DND-41 (cell line): Measurements from ENCODE around the gene SMIM23.
A peak's percentile ranks its signal among the peaks of the same experiment; 100 is the strongest.

Source experiments
- ATAC-seq: fragments of 200-7000 bp; cut with Tn5 transposase; 3 replicates; pipeline ENCODE4 v1.9.1; 2021; ENCODE audit warnings: low read depth; ENCODE audit not compliant: insufficient read depth
- DNase-seq: peaks from one replicate; pipeline ENCODE4 v3.0.0-alpha.2; 2020
- H2AFZ ChIP-seq: 2 replicates; pipeline ENCODE4 v1.6.0; 2012; ENCODE audit warnings: low read depth, low read length
- H3K27ac ChIP-seq: 2 replicates; pipeline ENCODE4 v1.5.1; 2012; ENCODE audit warnings: low read length, inconsistent platforms
- H3K27me3 ChIP-seq: fragments of 200-600 bp; sonication (generic); 2 replicates; pipeline ENCODE4 v1.6.0; 2012; ENCODE audit warnings: low read length, mild to moderate bottlenecking, inconsistent platforms; ENCODE audit not compliant: insufficient read depth, poor library complexity
- H3K36me3 ChIP-seq: 2 replicates; pipeline ENCODE4 v1.5.1; 2012; ENCODE audit warnings: low read length, inconsistent platforms; ENCODE audit not compliant: insufficient read depth
- H3K4me1 ChIP-seq: 2 replicates; pipeline ENCODE4 v1.5.1; 2012; ENCODE audit warnings: mild to moderate bottlenecking, low read length; ENCODE audit not compliant: insufficient read depth
- H3K4me2 ChIP-seq: 2 replicates; pipeline ENCODE4 v1.6.0; 2012; ENCODE audit warnings: mild to moderate bottlenecking, moderate library complexity, low read length, inconsistent platforms; ENCODE audit not compliant: insufficient read depth
- H3K4me3 ChIP-seq, 2 experiments: fragments of 200-600 bp in 1 of 2; shearing (Covaris generic) in 1 of 2; 2 replicates each; pipeline ENCODE4 v1.5.1; 2012 to 2016; ENCODE audit warnings: inconsistent platforms in 2 of 2, low read length in 2 of 2, mild to moderate bottlenecking in 2 of 2, low read depth in 1 of 2, moderate library complexity in 1 of 2
- H3K79me2 ChIP-seq: 2 replicates; pipeline ENCODE4 v1.6.0; 2012; ENCODE audit warnings: low read length, inconsistent platforms; ENCODE audit not compliant: insufficient read depth
- H3K9ac ChIP-seq: 2 replicates; pipeline ENCODE4 v1.6.0; 2012; ENCODE audit warnings: low read depth, mild to moderate bottlenecking, inconsistent platforms, low read length, moderate library complexity
- H3K9me3 ChIP-seq: 2 replicates; pipeline ENCODE4 v1.5.1; 2012; ENCODE audit warnings: low read length, moderate library complexity, mild to moderate bottlenecking, inconsistent platforms; ENCODE audit not compliant: insufficient read depth, severe bottlenecking
- H4K20me1 ChIP-seq: 2 replicates; pipeline ENCODE4 v1.6.0; 2012; ENCODE audit warnings: low read length; ENCODE audit not compliant: insufficient read depth
- CTCF ChIP-seq: IDR thresholded peaks from 2 replicates; pipeline ENCODE4 v1.5.1; 2012; ENCODE audit warnings: borderline replicate concordance, low read length, moderate library complexity, mild to moderate bottlenecking; ENCODE audit not compliant: poor library complexity, severe bottlenecking; ENCODE audit errors: extremely low read depth
- EZH2 ChIP-seq: IDR thresholded peaks from 3 replicates; pipeline ENCODE4 v1.6.1; 2012; ENCODE audit warnings: borderline replicate concordance, low read depth, mild to moderate bottlenecking, moderate library complexity, low read length, inconsistent platforms; ENCODE audit not compliant: severe bottlenecking

The SMIM23 gene

GRCh38 chr5:171838066-171838465 is 52.4 kb downstream of the SMIM23 start:
- Histone ChIP-seq H3K27ac (no peak overlapping the region), H3K36me3 (no peaks in the 10 kb centered on the region), H3K4me1 (no peaks in the 10 kb centered on the region), H3K4me3 (no peak overlapping the region), H3K27me3 (no peaks in the 10 kb centered on the region), H3K9ac (no peak overlapping the region), H4K20me1 (no peaks in the 10 kb centered on the region), H3K79me2 (no peaks in the 10 kb centered on the region), H3K9me3 (no peaks in the 10 kb centered on the region), H2AFZ (no peak overlapping the region), H3K4me2 (no peak overlapping the region)
- ATAC-seq: no peak
- TF ChIP-seq CTCF (no peak), EZH2 (no peak)
- DNase-seq: no peak

GRCh38 chr5:171839112-171839511 is 53.5 kb downstream of the SMIM23 start:
- ATAC-seq: no peak
- no peaks in the 10 kb centered on the region for H3K9me3 ChIP-seq
- H2AFZ ChIP-seq: no peak overlapping the region
- no peak overlapping the region for H3K4me2 ChIP-seq
- no peaks in the 10 kb centered on the region for H3K79me2 ChIP-seq
- H3K4me3 ChIP-seq: no peak overlapping the region
- no peaks in the 10 kb centered on the region for H4K20me1 ChIP-seq
- TF ChIP-seq EZH2 (no peak), CTCF (no peak)
- H3K36me3 ChIP-seq: no peaks in the 10 kb centered on the region
- no peak overlapping the region for H3K27ac ChIP-seq
- DNase-seq: no peak
- no peak overlapping the region for H3K9ac ChIP-seq
- no peaks in the 10 kb centered on the region for H3K4me1 ChIP-seq
- no peaks in the 10 kb centered on the region for H3K27me3 ChIP-seq

- Histone ChIP-seq H3K4me3 (no peak overlapping the region), H2AFZ (no peak overlapping the region), H3K9me3 (no peaks in the 10 kb centered on the region), H3K4me1 (no peaks in the 10 kb centered on the region), H3K36me3 (no peaks in the 10 kb centered on the region), H3K79me2 (no peaks in the 10 kb centered on the region), H3K4me2 (no peak overlapping the region), H3K27me3 (no peaks in the 10 kb centered on the region), H3K9ac (no peak overlapping the region), H3K27ac (no peak overlapping the region), H4K20me1 (no peaks in the 10 kb centered on the region)
- peak; percentile 62; the same call in 2 of the 3 replicates for ATAC-seq
- TF ChIP-seq EZH2: no peak
- no peak for TF ChIP-seq CTCF
- DNase-seq: peak; percentile 17
These were observed 54.4 kb downstream of the SMIM23 start for GRCh38 chr5:171840066-171840465.
